Coronary artery (tissue), 2 donors: ENCODE measurements around the gene PIK3R5.
A peak's percentile ranks its signal among the peaks of the same experiment; 100 is the strongest.

ENCODE experiments used
- DNase-seq: peaks from one replicate; pipeline ENCODE4 v3.0.0-alpha.2; 2017; ENCODE audit warnings: low spot score
- H3K27ac ChIP-seq, 2 donors: fragments of 200-600 bp; sonication (generic); one replicate each; pipeline ENCODE4 v1.5.1; 2016 to 2019
- H3K4me3 ChIP-seq: fragments of 200-600 bp; sonication (generic); 2 replicates; pipeline ENCODE4 v1.5.1; 2016; ENCODE audit warnings: mild to moderate bottlenecking, moderate library complexity
- CTCF ChIP-seq: fragments of 200-600 bp; sonication (generic); IDR thresholded peaks from one replicate; pipeline ENCODE4 v1.5.1; 2019; ENCODE audit warnings: antibody characterized with exemption

Gene PIK3R5

DNA sequence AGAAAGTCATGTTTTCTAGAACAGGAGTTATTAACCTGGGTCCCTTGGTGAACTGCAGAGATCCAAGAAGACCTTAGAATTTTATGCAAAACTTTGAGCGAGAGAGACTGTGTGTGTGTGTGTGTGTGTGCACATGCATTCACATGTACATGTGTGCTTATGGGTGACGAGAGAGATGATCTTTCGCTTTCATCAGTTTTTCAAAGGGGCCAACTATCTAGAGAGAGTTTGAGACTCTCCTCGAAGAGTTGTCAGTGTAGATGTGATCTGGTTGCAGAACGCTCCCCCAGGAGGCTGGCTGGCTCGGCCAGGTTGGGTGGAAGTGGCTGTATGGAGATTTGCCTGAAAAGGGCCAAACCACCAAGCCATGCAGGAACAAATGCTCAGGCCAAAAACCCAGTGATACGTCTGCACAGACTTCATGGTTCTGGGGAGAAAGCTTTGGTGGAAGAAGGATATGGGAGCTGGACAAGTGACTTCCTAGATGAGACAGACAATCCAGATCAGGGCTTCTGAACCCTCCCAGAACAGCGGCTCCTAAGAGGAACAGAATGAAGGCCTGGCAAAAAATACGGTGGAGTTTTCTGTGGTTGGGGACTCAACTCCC is 6.1 kb downstream of the PIK3R5 start:
- DNase-seq = no peak
- Histone ChIP-seq H3K27ac (no peak overlapping the region), H3K4me3 (no peak overlapping the region)
- TF ChIP-seq CTCF = no peak

GRCh38 chr17:8957721-8958120 is 7.8 kb downstream of the PIK3R5 start:
- H3K27ac ChIP-seq = no peak overlapping the region
- TF ChIP-seq CTCF = no peak
- DNase-seq = no peak
- no peak overlapping the region for H3K4me3 ChIP-seq

GRCh38 chr17:8956465-8956902 is 9.0 kb downstream of the PIK3R5 start:
- Histone ChIP-seq H3K4me3 (no peak overlapping the region), H3K27ac (no peak overlapping the region)
- DNase-seq = no peak
- no peak for TF ChIP-seq CTCF

DNA sequence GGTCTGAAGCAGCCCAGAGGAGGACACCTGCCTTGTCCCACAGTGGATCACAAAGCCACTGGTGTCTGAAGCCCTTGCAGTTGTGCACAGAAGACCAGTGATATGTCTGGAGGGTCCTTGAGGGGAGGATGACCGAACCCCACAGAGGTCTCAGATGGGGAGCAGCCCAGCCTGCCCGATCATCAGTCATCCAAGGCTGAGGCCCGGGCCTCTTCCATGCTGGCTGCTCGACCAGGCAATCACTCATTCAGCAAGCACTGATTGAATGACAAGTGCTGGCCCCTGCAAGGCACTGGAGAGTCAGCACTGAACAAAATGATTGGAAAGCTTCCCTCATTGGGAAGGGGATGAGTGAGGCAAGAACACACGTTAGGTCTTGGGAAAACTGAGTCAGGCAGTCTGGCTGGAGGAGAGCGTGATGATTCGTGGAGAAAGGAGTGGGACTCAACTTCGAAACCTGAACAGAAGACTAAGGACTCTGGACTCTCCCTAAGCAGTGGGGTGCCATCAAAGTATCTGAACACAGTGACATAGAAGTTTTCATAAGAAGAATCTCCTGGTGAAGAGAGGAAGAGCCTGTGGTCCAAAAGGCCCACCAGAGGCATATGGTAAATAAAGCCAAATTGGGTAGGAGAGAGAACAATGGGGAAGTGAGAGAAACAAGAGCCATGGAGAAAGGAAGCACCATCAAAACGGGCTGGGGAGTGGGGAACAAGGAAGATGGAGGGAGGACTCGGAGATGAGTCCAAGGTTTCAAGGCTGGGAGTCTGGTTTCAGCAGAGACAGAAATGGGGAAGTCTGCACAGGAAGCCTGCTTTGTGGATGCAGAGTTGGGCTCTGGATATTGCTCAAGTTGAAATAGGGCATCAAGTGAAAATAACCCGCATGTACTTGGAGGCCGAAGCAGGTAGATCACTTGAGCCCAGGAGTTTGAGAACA is 10.2 kb downstream of the PIK3R5 start:
- H3K4me3 ChIP-seq = no peak overlapping the region
- H3K27ac ChIP-seq = peak overlapping the region in 1 of 2 donors; percentile 76
- no peak for TF ChIP-seq CTCF
- DNase-seq = no peak

DNA sequence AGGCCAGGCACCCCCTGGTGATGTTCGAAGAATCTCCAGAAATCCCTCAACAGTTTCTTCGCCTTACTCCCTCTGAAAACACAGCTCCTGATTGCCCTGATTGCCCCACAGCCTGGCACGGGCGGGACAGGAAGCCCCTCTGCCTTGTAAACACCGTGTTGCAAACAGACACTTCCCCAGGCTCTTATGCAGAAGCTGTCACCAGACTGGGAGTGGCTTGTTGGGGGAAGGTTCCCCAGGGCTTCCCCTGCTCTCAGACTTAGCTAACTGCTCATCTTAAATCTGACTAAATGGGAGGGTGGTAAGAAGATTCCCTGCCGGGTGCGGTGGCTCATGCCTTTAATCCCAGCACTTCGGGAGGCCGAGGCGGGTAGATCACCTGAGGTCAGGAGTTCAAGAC is 11.2 kb downstream of the PIK3R5 start:
- Histone ChIP-seq H3K4me3 (no peak overlapping the region), H3K27ac (peak overlapping the region in 1 of 2 donors; percentile 76)
- DNase-seq = no peak
- TF ChIP-seq CTCF = no peak

- no peak for TF ChIP-seq CTCF
- DNase-seq = no peak
- H3K4me3 ChIP-seq = no peak overlapping the region
- peak overlapping the region in 1 of 2 donors; percentile 73 for H3K27ac ChIP-seq
Observed at GRCh38 chr17:8953156-8953885, 12.2 kb downstream of the PIK3R5 start.
